Suprapubic skin (tissue), 4 donors: ENCODE measurements around the gene SORCS1. TPM values are rescaled to one million over a fixed set of nuclear protein-coding genes. Genes with fewer than 3 reads are reported as not detected.

Experiments
- DNase-seq, 2 donors: peaks; one replicate each; pipeline ENCODE4 v3.0.0-alpha.2; 2019; ENCODE audit warnings: low spot score in 2 of 2
- H3K27ac ChIP-seq: fragments of 200-600 bp; sonication (generic); one replicate; pipeline ENCODE4 v1.5.1; 2019
- H3K27me3 ChIP-seq: fragments of 200-600 bp; sonication (generic); one replicate; pipeline ENCODE4 v1.5.1; 2019
- H3K36me3 ChIP-seq: fragments of 200-600 bp; sonication (generic); one replicate; pipeline ENCODE4 v1.5.1; 2019
- H3K4me1 ChIP-seq: fragments of 200-600 bp; sonication (generic); one replicate; pipeline ENCODE4 v1.5.1; 2019
- H3K4me3 ChIP-seq: fragments of 200-600 bp; sonication (generic); one replicate; pipeline ENCODE4 v1.5.1; 2019; ENCODE audit warnings: mild to moderate bottlenecking
- H3K9me3 ChIP-seq: fragments of 200-600 bp; sonication (generic); one replicate; pipeline ENCODE4 v1.5.1; 2019
- CTCF ChIP-seq, 2 donors: fragments of 200-600 bp in 1 of 2; fragments of 450-650 bp in 1 of 2; sonication (generic) in 1 of 2; IDR thresholded peaks; one replicate each; pipeline ENCODE4 v1.5.1; 2016 to 2019; ENCODE audit warnings: antibody characterized with exemption in 2 of 2, mild to moderate bottlenecking in 1 of 2, moderate library complexity in 1 of 2
- EP300 ChIP-seq: sonication (generic); formaldehyde crosslinking; IDR thresholded peaks from one replicate; pipeline ENCODE4 v1.6.1; 2017; ENCODE audit warnings: antibody characterized with exemption
- POLR2A ChIP-seq, 2 donors: fragments of 450-650 bp; IDR thresholded peaks; one replicate each; pipeline ENCODE4 v1.6.1; 2017; ENCODE audit warnings: antibody characterized with exemption in 2 of 2, mild to moderate bottlenecking in 2 of 2, moderate library complexity in 2 of 2
- POLR2AphosphoS5 ChIP-seq, 3 donors: sonication (generic); formaldehyde crosslinking; IDR thresholded peaks; one replicate each; pipeline ENCODE4 v1.6.1; 2017; ENCODE audit warnings: antibody characterized with exemption in 3 of 3
- WGBS: methylation state at CpG from one replicate; pipeline ENCODE4 v1.1.5; 2018; 5-methylcytosine and 5-hydroxymethylcytosine counted together
- total RNA-seq, 4 donors: library from RNA; depleted of rRNA; stranded (reverse); fragments of >200 nt; gene quantifications; one replicate each; pipeline ENCODE4 v1.1.0, GENCODE V29; 2016

The SORCS1 gene
- total RNA-seq, 4 donors from 2014 or later = 1.3 to 6.0 (median 3.4) TPM

GRCh38 chr10:106672517-106673175, 491.9 kb downstream of the SORCS1 start:
- H3K27ac ChIP-seq = no peak overlapping the region
- TF ChIP-seq CTCF (IDR thresholded peaks at IDR 0.05) (no peak), POLR2A (IDR thresholded peaks at IDR 0.05) (no peak), EP300 (no peak), POLR2AphosphoS5 (IDR thresholded peaks at IDR 0.05) (no peak)
- H3K4me3 ChIP-seq = no peak overlapping the region
- no peaks in the 10 kb centered on the region for H3K27me3 ChIP-seq
- DNase-seq = no peak
- no peaks in the 10 kb centered on the region for H3K36me3 ChIP-seq
- H3K4me1 ChIP-seq = no peaks in the 10 kb centered on the region
- 94% methylated on average over 6 of the region's 6 CpGs for WGBS
- H3K9me3 ChIP-seq = no peaks in the 10 kb centered on the region

- TF ChIP-seq EP300 (no peak), POLR2AphosphoS5 (IDR thresholded peaks at IDR 0.05) (no peak), POLR2A (IDR thresholded peaks at IDR 0.05) (no peak), CTCF (IDR thresholded peaks at IDR 0.05) (no peak)
- Histone ChIP-seq H3K27ac (no peak overlapping the region), H3K9me3 (peaks cover 4% of the 10 kb centered on the region), H3K36me3 (no peaks in the 10 kb centered on the region), H3K27me3 (no peaks in the 10 kb centered on the region), H3K4me1 (no peaks in the 10 kb centered on the region), H3K4me3 (no peak overlapping the region)
- WGBS = 85% methylated on average over 3 of the region's 3 CpGs
- no peak for DNase-seq
Observed at GRCh38 chr10:106661767-106662140, 502.8 kb downstream of the SORCS1 start.

- WGBS = 67% methylated on average over 5 of the region's 5 CpGs
- TF ChIP-seq POLR2AphosphoS5 (IDR thresholded peaks at IDR 0.05) (no peak), EP300 (no peak), CTCF (IDR thresholded peaks at IDR 0.05) (no peak), POLR2A (IDR thresholded peaks at IDR 0.05) (no peak)
- no peak overlapping the region for H3K27ac ChIP-seq
Observed at GRCh38 chr10:106661133-106661766, 503.3 kb downstream of the SORCS1 start.

GRCh38 chr10:106660550-106660949, 504.0 kb downstream of the SORCS1 start:
- WGBS = 82% methylated on average over 3 of the region's 3 CpGs
- Histone ChIP-seq H3K36me3 (no peaks in the 10 kb centered on the region), H3K4me3 (no peak overlapping the region), H3K27me3 (no peaks in the 10 kb centered on the region), H3K4me1 (no peaks in the 10 kb centered on the region), H3K27ac (no peak overlapping the region), H3K9me3 (peaks cover 4% of the 10 kb centered on the region)
- DNase-seq = no peak
- TF ChIP-seq EP300 (no peak), CTCF (IDR thresholded peaks at IDR 0.05) (no peak), POLR2A (IDR thresholded peaks at IDR 0.05) (no peak), POLR2AphosphoS5 (IDR thresholded peaks at IDR 0.05) (no peak)

More at GRCh38 chr10:106661133-106661766, 503.3 kb downstream of the SORCS1 start:
- Histone ChIP-seq H3K4me3 (no peak overlapping the region), H3K27me3 (no peaks in the 10 kb centered on the region), H3K4me1 (no peaks in the 10 kb centered on the region), H3K36me3 (no peaks in the 10 kb centered on the region), H3K9me3 (peaks cover 4% of the 10 kb centered on the region)
- DNase-seq = no peak

GRCh38 chr10:106655636-106656035, 508.9 kb downstream of the SORCS1 start:
- 92% methylated on average over 3 of the region's 3 CpGs for WGBS
- H3K36me3 ChIP-seq = no peaks in the 10 kb centered on the region
- TF ChIP-seq POLR2AphosphoS5 (IDR thresholded peaks at IDR 0.05) = no peak
- no peak for TF ChIP-seq CTCF (IDR thresholded peaks at IDR 0.05)
- TF ChIP-seq EP300 = no peak
- TF ChIP-seq POLR2A (IDR thresholded peaks at IDR 0.05) = no peak
- H3K4me1 ChIP-seq = no peaks in the 10 kb centered on the region
- DNase-seq = no peak
- H3K27ac ChIP-seq = no peak overlapping the region
- H3K27me3 ChIP-seq = no peaks in the 10 kb centered on the region
- no peak overlapping the region for H3K4me3 ChIP-seq
- H3K9me3 ChIP-seq = no peaks in the 10 kb centered on the region
